GM19395 (cell line): ENCODE results near the gene PHOX2A.

ENCODE experiments used
- ATAC-seq: cut with Tn5 transposase; IDR thresholded peaks from one replicate; pipeline ENCODE4 v1.9.1; 2021; ENCODE audit warnings: mild to moderate bottlenecking, moderate library complexity; ENCODE audit not compliant: unreplicated experiment

The PHOX2A gene

GRCh38 chr11:72189455-72190250 is 54.3 kb downstream of the PHOX2A start:
- no peak for ATAC-seq
